GM21360 (cell line): ENCODE results near the gene REPIN1.

ENCODE experiments used
- ATAC-seq: cut with Tn5 transposase; IDR thresholded peaks from one replicate; pipeline ENCODE4 v1.9.1; 2021; ENCODE audit warnings: mild to moderate bottlenecking, moderate library complexity; ENCODE audit not compliant: unreplicated experiment

REPIN1 gene

GRCh38 chr7:150420242-150420641, 51.6 kb downstream of the REPIN1 start:
- no peak for ATAC-seq

GRCh38 chr7:150420987-150421674, 52.5 kb downstream of the REPIN1 start:
- ATAC-seq, result peak; percentile 88

GRCh38 chr7:150421831-150422230, 53.2 kb downstream of the REPIN1 start:
- ATAC-seq, result no peak
